Stimulated activated naive CD8-positive, alpha-beta T cell treated with anti-CD3 and anti-CD28 coated beads, Interleukin-15, Interleukin-2, amounts not matched to agents 100 ng/mL and 50 ng/mL, for 24 hours (primary cell): ENCODE results near the gene EFCAB5.
"Not testable (repeated sequence)": the region's sequence is repeated elsewhere in the genome, so short reads cannot be mapped to it uniquely, and the experiment has no call there.

Experiments
- H3K27ac Mint-ChIP-seq: one replicate; pipeline ENCODE4 v1.8.0; 2021; ENCODE audit warnings: mild to moderate bottlenecking, mixed read lengths
- H3K27me3 Mint-ChIP-seq: one replicate; pipeline ENCODE4 v1.8.0; 2021; ENCODE audit warnings: mixed read lengths
- H3K36me3 Mint-ChIP-seq: one replicate; pipeline ENCODE4 v1.8.0; 2021; ENCODE audit warnings: low read depth, mixed read lengths
- H3K4me1 Mint-ChIP-seq: one replicate; pipeline ENCODE4 v1.8.0; 2021; ENCODE audit warnings: low read depth, mixed read lengths
- H3K4me3 Mint-ChIP-seq: one replicate; pipeline ENCODE4 v1.8.0; 2021; ENCODE audit warnings: mild to moderate bottlenecking, mixed read lengths
- H3K9me3 Mint-ChIP-seq: one replicate; pipeline ENCODE4 v1.8.0; 2021; ENCODE audit warnings: mixed read lengths

Gene EFCAB5

GRCh38 chr17:30118635-30119034, 177.2 kb downstream of the EFCAB5 start:
- peak overlapping the region; percentile 100 for H3K4me3 Mint-ChIP-seq

GRCh38 chr17:30124273-30124796, 182.9 kb downstream of the EFCAB5 start:
- Mint-ChIP-seq H3K27ac (no peak overlapping the region), H3K4me1 (peaks cover 57% of the 10 kb centered on the region)

More at GRCh38 chr17:30118635-30119034, 177.2 kb downstream of the EFCAB5 start:
- Mint-ChIP-seq H3K36me3 (peaks cover 48% of the 10 kb centered on the region), H3K4me1 (peaks cover 62% of the 10 kb centered on the region)
- not testable (repeated sequence) for H3K27ac Mint-ChIP-seq, H3K9me3 Mint-ChIP-seq, H3K27me3 Mint-ChIP-seq

GRCh38 chr17:30130121-30130520, 188.7 kb downstream of the EFCAB5 start:
- Mint-ChIP-seq H3K27me3 (no peaks in the 10 kb centered on the region), H3K4me1 (peaks cover 15% of the 10 kb centered on the region), H3K9me3 (no peaks in the 10 kb centered on the region), H3K36me3 (peaks cover 55% of the 10 kb centered on the region), H3K27ac (no peak overlapping the region), H3K4me3 (no peak overlapping the region)

More at GRCh38 chr17:30124273-30124796, 182.9 kb downstream of the EFCAB5 start:
- H3K27me3 Mint-ChIP-seq, result no peaks in the 10 kb centered on the region
- H3K4me3 Mint-ChIP-seq, result no peak overlapping the region
- no peaks in the 10 kb centered on the region for H3K9me3 Mint-ChIP-seq
- peaks cover 43% of the 10 kb centered on the region for H3K36me3 Mint-ChIP-seq

- Mint-ChIP-seq H3K9me3 (no peaks in the 10 kb centered on the region), H3K4me3 (no peak overlapping the region), H3K4me1 (peaks cover 8% of the 10 kb centered on the region), H3K36me3 (peaks cover 51% of the 10 kb centered on the region), H3K27ac (no peak overlapping the region), H3K27me3 (no peaks in the 10 kb centered on the region)
These were observed 191.2 kb downstream of the EFCAB5 start for GRCh38 chr17:30132615-30133014.

GRCh38 chr17:30133197-30133596, 191.8 kb downstream of the EFCAB5 start:
- Mint-ChIP-seq H3K36me3 (peaks cover 56% of the 10 kb centered on the region), H3K27ac (no peak overlapping the region), H3K9me3 (no peaks in the 10 kb centered on the region), H3K4me1 (peaks cover 13% of the 10 kb centered on the region), H3K27me3 (no peaks in the 10 kb centered on the region), H3K4me3 (no peak overlapping the region)

GRCh38 chr17:30134551-30134950, 193.1 kb downstream of the EFCAB5 start:
- H3K4me3 Mint-ChIP-seq, result no peak overlapping the region
- H3K27me3 Mint-ChIP-seq, result no peaks in the 10 kb centered on the region
- no peaks in the 10 kb centered on the region for H3K9me3 Mint-ChIP-seq
- H3K27ac Mint-ChIP-seq, result no peak overlapping the region
- H3K4me1 Mint-ChIP-seq, result peaks cover 14% of the 10 kb centered on the region
- H3K36me3 Mint-ChIP-seq, result peaks cover 57% of the 10 kb centered on the region

- Mint-ChIP-seq H3K4me1 (peaks cover 14% of the 10 kb centered on the region), H3K4me3 (no peak overlapping the region), H3K27me3 (no peaks in the 10 kb centered on the region), H3K27ac (peak overlapping the region; percentile 19), H3K9me3 (no peaks in the 10 kb centered on the region), H3K36me3 (peaks cover 39% of the 10 kb centered on the region)
These were observed 195.7 kb downstream of the EFCAB5 start for GRCh38 chr17:30137158-30137557.

GRCh38 chr17:30147860-30148259, 206.4 kb downstream of the EFCAB5 start:
- Mint-ChIP-seq H3K36me3 (peaks cover 34% of the 10 kb centered on the region), H3K4me1 (peaks cover 17% of the 10 kb centered on the region)
- H3K4me3 Mint-ChIP-seq, H3K27me3 Mint-ChIP-seq, H3K27ac Mint-ChIP-seq, H3K9me3 Mint-ChIP-seq: not testable (repeated sequence)

- no peak overlapping the region for H3K27ac Mint-ChIP-seq
- no peaks in the 10 kb centered on the region for H3K27me3 Mint-ChIP-seq
- no peak overlapping the region for H3K4me3 Mint-ChIP-seq
- H3K9me3 Mint-ChIP-seq, result no peaks in the 10 kb centered on the region
- peaks cover 17% of the 10 kb centered on the region for H3K4me1 Mint-ChIP-seq
- peaks cover 39% of the 10 kb centered on the region for H3K36me3 Mint-ChIP-seq
These were observed 206.9 kb downstream of the EFCAB5 start for GRCh38 chr17:30148376-30148775.

- no peak overlapping the region for H3K27ac Mint-ChIP-seq
- no peaks in the 10 kb centered on the region for H3K27me3 Mint-ChIP-seq
- H3K9me3 Mint-ChIP-seq, result no peaks in the 10 kb centered on the region
- peaks cover 17% of the 10 kb centered on the region for H3K4me1 Mint-ChIP-seq
- no peak overlapping the region for H3K4me3 Mint-ChIP-seq
- H3K36me3 Mint-ChIP-seq, result peaks cover 50% of the 10 kb centered on the region
These were observed 210.0 kb downstream of the EFCAB5 start for GRCh38 chr17:30151471-30151870.

- Mint-ChIP-seq H3K4me3 (no peak overlapping the region), H3K27ac (no peak overlapping the region), H3K9me3 (no peaks in the 10 kb centered on the region), H3K27me3 (no peaks in the 10 kb centered on the region), H3K36me3 (peaks cover 58% of the 10 kb centered on the region), H3K4me1 (peaks cover 22% of the 10 kb centered on the region)
These were observed 212.0 kb downstream of the EFCAB5 start for GRCh38 chr17:30153463-30153862.

- no peaks in the 10 kb centered on the region for H3K27me3 Mint-ChIP-seq
- peaks cover 4% of the 10 kb centered on the region for H3K9me3 Mint-ChIP-seq
- H3K4me3 Mint-ChIP-seq, result no peak overlapping the region
- H3K36me3 Mint-ChIP-seq, result peaks cover 70% of the 10 kb centered on the region
- H3K27ac Mint-ChIP-seq, result no peak overlapping the region
- H3K4me1 Mint-ChIP-seq, result peaks cover 28% of the 10 kb centered on the region
These were observed 214.0 kb downstream of the EFCAB5 start for GRCh38 chr17:30155389-30155788.
